Duodenal mucosa (tissue), 2 donors: Measurements from ENCODE around the gene SHQ1.

Source experiments
- H3K27ac ChIP-seq: one replicate; pipeline ENCODE4 v1.7.0; 2013; ENCODE audit warnings: low read depth, low read length
- H3K27me3 ChIP-seq, 2 donors: one replicate each; pipeline ENCODE4 v1.7.0; 2013; ENCODE audit warnings: low read length in 2 of 2, control low read depth in 1 of 2; ENCODE audit not compliant: insufficient read depth in 2 of 2, control insufficient read depth in 1 of 2
- H3K36me3 ChIP-seq, 2 donors: one replicate each; pipeline ENCODE4 v1.7.0; 2013; ENCODE audit warnings: low read length in 2 of 2, control low read depth in 1 of 2; ENCODE audit not compliant: insufficient read depth in 2 of 2, control insufficient read depth in 1 of 2
- H3K4me1 ChIP-seq, 2 donors: one replicate each; pipeline ENCODE4 v1.7.0; 2013; ENCODE audit warnings: low read length in 2 of 2, control low read depth in 1 of 2; ENCODE audit not compliant: insufficient read depth in 2 of 2, control insufficient read depth in 1 of 2
- H3K4me3 ChIP-seq, 2 donors: one replicate each; pipeline ENCODE4 v1.7.0; 2013; ENCODE audit warnings: low read length in 2 of 2, low read depth in 1 of 2
- H3K9ac ChIP-seq, 2 donors: one replicate each; pipeline ENCODE4 v1.7.0; 2013; ENCODE audit warnings: low read length in 2 of 2, low read depth in 1 of 2
- H3K9me3 ChIP-seq, 2 donors: one replicate each; pipeline ENCODE4 v1.7.0; 2013; ENCODE audit warnings: low read length in 2 of 2, control low read depth in 1 of 2; ENCODE audit not compliant: control insufficient read depth in 1 of 2

SHQ1 gene

GRCh38 chr3:72847751-72848702 is at the start of gene SHQ1:
Gene SHQ1 (minus strand): TSS chr3:72848445. CDS start chr3:72848340, 105 bp downstream.
- Histone ChIP-seq H3K9ac (peak within 1 kb of the TSS; percentile 76 to 77), H3K9me3 (no peaks in the 10 kb centered on the region), H3K4me1 (peaks cover 21 to 28% of the 10 kb centered on the region in 2 donors), H3K4me3 (peak within 1 kb of the TSS; percentile 95 to 96), H3K27me3 (no peaks in the 10 kb centered on the region), H3K27ac (peak within 1 kb of the TSS; percentile 15), H3K36me3 (no peaks in the 10 kb centered on the region)

DNA sequence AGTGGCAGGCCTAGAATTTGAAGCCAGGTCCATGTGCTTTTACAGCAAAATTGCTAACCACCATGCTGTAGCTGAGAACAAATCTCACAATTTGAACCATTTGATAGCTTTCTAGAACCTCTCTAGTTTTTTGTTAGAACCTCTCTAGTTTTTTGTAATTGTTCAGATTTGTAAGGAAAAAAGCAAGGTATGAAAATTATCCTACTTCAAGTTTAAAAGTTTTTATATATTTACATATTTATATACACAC is 49.4 kb upstream of the SHQ1 start:
- Histone ChIP-seq H3K27me3 (peaks cover 0 to 6% of the 10 kb centered on the region in 2 donors), H3K9me3 (no peaks in the 10 kb centered on the region), H3K4me3 (no peak overlapping the region), H3K27ac (no peak overlapping the region), H3K4me1 (no peaks in the 10 kb centered on the region), H3K36me3 (no peaks in the 10 kb centered on the region), H3K9ac (no peak overlapping the region)

GRCh38 chr3:72896996-72897757 is 48.9 kb upstream of the SHQ1 start:
- H3K27ac ChIP-seq, result no peak overlapping the region
- H3K9ac ChIP-seq, result no peak overlapping the region
- no peaks in the 10 kb centered on the region for H3K4me1 ChIP-seq
- no peak overlapping the region for H3K4me3 ChIP-seq
- no peaks in the 10 kb centered on the region for H3K9me3 ChIP-seq
- H3K36me3 ChIP-seq, result no peaks in the 10 kb centered on the region
- peaks cover 0 to 6% of the 10 kb centered on the region in 2 donors for H3K27me3 ChIP-seq

DNA sequence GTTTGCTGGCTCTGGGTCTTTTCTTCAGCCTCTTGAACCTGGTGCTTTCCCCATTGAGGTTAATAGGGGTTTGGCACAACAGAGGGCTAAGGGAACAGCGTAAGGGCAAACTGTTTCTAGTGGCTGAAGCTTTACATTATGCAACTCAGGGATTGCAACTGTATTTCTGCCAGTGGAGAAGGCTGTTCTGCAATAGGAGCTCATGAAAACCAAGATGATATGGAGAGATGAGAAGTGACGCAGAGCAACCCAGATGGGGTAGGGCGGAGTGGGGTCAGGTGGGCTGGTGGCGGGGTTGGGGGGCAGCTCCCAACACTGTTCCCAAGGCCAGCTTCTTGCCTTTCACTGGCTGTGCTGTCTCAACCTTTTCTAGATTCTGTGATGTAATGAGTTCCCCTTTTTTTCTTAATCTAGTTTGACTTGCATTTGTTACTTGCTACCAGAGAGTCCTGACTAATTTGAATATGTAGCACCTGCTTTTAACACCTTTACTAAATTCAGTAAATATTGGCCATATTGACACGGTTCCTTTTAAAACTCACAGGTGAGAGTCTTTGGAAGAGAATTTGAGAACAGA is 46.8 kb upstream of the SHQ1 start:
- peaks cover under 1 to 14% of the 10 kb centered on the region in 2 donors for H3K27me3 ChIP-seq
- no peaks in the 10 kb centered on the region for H3K4me1 ChIP-seq
- no peak overlapping the region for H3K4me3 ChIP-seq

DNA sequence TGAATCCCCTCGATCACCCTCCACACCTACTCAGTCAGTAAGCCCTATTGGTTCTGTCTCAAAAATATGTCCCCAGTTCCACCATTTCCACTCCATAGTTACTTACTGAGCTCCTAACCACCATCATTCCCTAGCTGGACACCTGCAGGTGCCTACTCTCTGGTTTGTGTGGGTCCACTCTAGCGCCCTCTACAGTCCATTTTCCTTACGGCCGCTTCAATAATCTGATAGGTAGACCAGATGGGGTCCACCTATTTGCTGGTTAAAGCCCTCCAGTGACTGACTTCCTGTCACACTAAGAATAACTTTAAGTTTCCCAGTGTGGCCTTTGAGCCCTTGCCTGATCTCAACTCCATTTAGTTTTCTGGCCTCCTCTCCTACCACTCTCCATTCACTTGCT is 44.6 kb upstream of the SHQ1 start:
- no peak overlapping the region for H3K27ac ChIP-seq
- no peaks in the 10 kb centered on the region for H3K4me1 ChIP-seq
- peaks cover 18 to 28% of the 10 kb centered on the region in 2 donors for H3K27me3 ChIP-seq
- no peaks in the 10 kb centered on the region for H3K9me3 ChIP-seq
- no peak overlapping the region for H3K9ac ChIP-seq
- H3K36me3 ChIP-seq, result no peaks in the 10 kb centered on the region
- no peak overlapping the region for H3K4me3 ChIP-seq

More for the DNA sequence above, 46.8 kb upstream of the SHQ1 start:
- Histone ChIP-seq H3K27ac (no peak overlapping the region), H3K36me3 (no peaks in the 10 kb centered on the region), H3K9me3 (no peaks in the 10 kb centered on the region), H3K9ac (no peak overlapping the region)

GRCh38 chr3:72892081-72892775 is 44.0 kb upstream of the SHQ1 start:
- Histone ChIP-seq H3K4me3 (no peak overlapping the region), H3K36me3 (no peaks in the 10 kb centered on the region), H3K27me3 (peaks cover 24 to 32% of the 10 kb centered on the region in 2 donors), H3K4me1 (peaks cover 0 to 6% of the 10 kb centered on the region in 2 donors), H3K9me3 (no peaks in the 10 kb centered on the region), H3K27ac (no peak overlapping the region), H3K9ac (no peak overlapping the region)

GRCh38 chr3:72891053-72891855 is 43.0 kb upstream of the SHQ1 start:
- Histone ChIP-seq H3K4me3 (no peak overlapping the region), H3K27me3 (peaks cover 32 to 34% of the 10 kb centered on the region in 2 donors), H3K9ac (no peak overlapping the region), H3K4me1 (peaks cover 0 to 11% of the 10 kb centered on the region in 2 donors), H3K36me3 (no peaks in the 10 kb centered on the region), H3K9me3 (no peaks in the 10 kb centered on the region), H3K27ac (no peak overlapping the region)

- peaks cover 0 to 11% of the 10 kb centered on the region in 2 donors for H3K4me1 ChIP-seq
- no peaks in the 10 kb centered on the region for H3K9me3 ChIP-seq
- H3K36me3 ChIP-seq, result no peaks in the 10 kb centered on the region
- H3K4me3 ChIP-seq, result no peak overlapping the region
- no peak overlapping the region for H3K27ac ChIP-seq
- H3K9ac ChIP-seq, result no peak overlapping the region
- H3K27me3 ChIP-seq, result peaks cover 38 to 39% of the 10 kb centered on the region in 2 donors
Observed at GRCh38 chr3:72890166-72890925, 42.1 kb upstream of the SHQ1 start.
